ENCODE measurements around the gene SP140L.

- TF ChIP-seq POLR2AphosphoS5 (IDR thresholded peaks at IDR 0.05; ENCODE audit: low read depth, low read length) (no peak), POLR2A (IDR thresholded peaks at IDR 0.05; ENCODE audit: low read depth, low read length) (no peak), TAF1 (IDR thresholded peaks at IDR 0.05; ENCODE audit: low read depth, low read length) (no peak), POU2F2 (IDR thresholded peaks at IDR 0.05; ENCODE audit: low read depth, low read length) (no peak), PAX5 (IDR thresholded peaks at IDR 0.05; ENCODE audit: insufficient read depth, low read length, severe bottlenecking) (no peak)
These were observed 19.5 kb upstream of the SP140L start for GRCh38 chr2:230307485-230307884.
